ENCODE measurements around the gene ASIC1. TPM values are rescaled to one million over a fixed set of nuclear protein-coding genes. Genes with fewer than 3 reads are reported as not detected.

Gene ASIC1
- total RNA-seq, 2 experiments from 2014 or later: 0.91 to 0.98 TPM

- Mint-ChIP-seq H3K27ac (no peak overlapping the region), H3K4me1 (peaks cover 6% of the 10 kb centered on the region), H3K36me3 (ENCODE audit: low read depth) (no peaks in the 10 kb centered on the region), H3K27me3 (peaks cover 11% of the 10 kb centered on the region), H3K4me3 (no peak overlapping the region), H3K9me3 (no peaks in the 10 kb centered on the region)
- CTCF ChIA-PET: interaction anchor here (0.6 to 7.4 kb wide), 8 partner anchors 11 to 139 kb away, joined by 3 to 82 read pairs (median 4); no protein-coding TSS in a partner anchor
- DNase-seq: no peak
- POLR2A ChIA-PET: interaction anchor here (0.9 to 1.8 kb wide), 2 partner anchors 18 to 223 kb away, joined by 3 to 5 read pairs; partner anchors contain the start of genes BCDIN3D and SMARCD1
These were observed 9.0 kb downstream of the ASIC1 start for GRCh38 chr12:50066402-50066801.

GRCh38 chr12:50069069-50069468 lies 11.7 kb downstream of the ASIC1 start:
- H3K27me3 Mint-ChIP-seq: peaks cover 5% of the 10 kb centered on the region
- no peak overlapping the region for H3K4me3 Mint-ChIP-seq
- H3K36me3 Mint-ChIP-seq (ENCODE audit: low read depth): no peaks in the 10 kb centered on the region
- no peak for DNase-seq
- no peaks in the 10 kb centered on the region for H3K9me3 Mint-ChIP-seq
- CTCF ChIA-PET: interaction anchor here (0.5 to 7.4 kb wide), 11 partner anchors 9 to 202 kb away, joined by 3 to 82 read pairs (median 10); partner anchors contain the start of genes CERS5, COX14 and SMARCD1
- peaks cover 6% of the 10 kb centered on the region for H3K4me1 Mint-ChIP-seq
- H3K27ac Mint-ChIP-seq: no peak overlapping the region
- POLR2A ChIA-PET: no interaction called here

GRCh38 chr12:50069539-50069938 lies 12.1 kb downstream of the ASIC1 start:
- no peak overlapping the region for H3K4me3 Mint-ChIP-seq
- no peaks in the 10 kb centered on the region for H3K36me3 Mint-ChIP-seq (ENCODE audit: low read depth)
- H3K9me3 Mint-ChIP-seq: no peaks in the 10 kb centered on the region
- POLR2A ChIA-PET: interaction anchor here (1.4 kb wide), 1 partner anchor 102 kb away, joined by 3 read pairs; no protein-coding TSS in a partner anchor
- CTCF ChIA-PET: interaction anchor here (0.5 to 7.4 kb wide), 13 partner anchors 10 to 202 kb away, joined by 3 to 82 read pairs (median 6); partner anchors contain the start of genes CERS5, COX14 and SMARCD1
- peaks cover 5% of the 10 kb centered on the region for H3K27me3 Mint-ChIP-seq
- DNase-seq: no peak
- peaks cover 6% of the 10 kb centered on the region for H3K4me1 Mint-ChIP-seq
- no peak overlapping the region for H3K27ac Mint-ChIP-seq

GRCh38 chr12:50070314-50071060 lies 13.1 kb downstream of the ASIC1 start:
- Mint-ChIP-seq H3K4me3 (no peak overlapping the region), H3K27me3 (peaks cover 4% of the 10 kb centered on the region), H3K4me1 (peaks cover 8% of the 10 kb centered on the region), H3K27ac (no peak overlapping the region), H3K36me3 (ENCODE audit: low read depth) (no peaks in the 10 kb centered on the region), H3K9me3 (no peaks in the 10 kb centered on the region)
- POLR2A ChIA-PET: interaction anchor here (0.8 to 1.4 kb wide), 3 partner anchors 14 to 103 kb away, joined by 3 to 4 read pairs (median 3); partner anchors contain the start of genes COX14 and SMARCD1
- DNase-seq: peak; percentile 73
- CTCF ChIA-PET: interaction anchor here (0.6 to 7.4 kb wide), 37 partner anchors 8 to 573 kb away, joined by 3 to 82 read pairs (median 4); partner anchors contain the start of genes CERS5, COX14, RACGAP1 and SMARCD1

GRCh38 chr12:50072198-50072907 lies 15.0 kb downstream of the ASIC1 start:
- DNase-seq: no peak
- CTCF ChIA-PET: interaction anchor here (1.8 to 4.7 kb wide), 3 partner anchors 13 to 40 kb away, joined by 5 to 27 read pairs (median 19); partner anchors contain the start of genes COX14 and SMARCD1
- POLR2A ChIA-PET: interaction anchor here (1.5 kb wide), 1 partner anchor 12 kb away, joined by 5 read pairs; no protein-coding TSS in a partner anchor
- H3K9me3 Mint-ChIP-seq: no peaks in the 10 kb centered on the region
- H3K4me3 Mint-ChIP-seq: no peak overlapping the region
- H3K27me3 Mint-ChIP-seq: peaks cover 4% of the 10 kb centered on the region
- no peak overlapping the region for H3K27ac Mint-ChIP-seq
- peaks cover 8% of the 10 kb centered on the region for H3K4me1 Mint-ChIP-seq
- H3K36me3 Mint-ChIP-seq (ENCODE audit: low read depth): no peaks in the 10 kb centered on the region

GRCh38 chr12:50073206-50073605 lies 15.8 kb downstream of the ASIC1 start:
- peaks cover 8% of the 10 kb centered on the region for H3K4me1 Mint-ChIP-seq
- H3K9me3 Mint-ChIP-seq: no peaks in the 10 kb centered on the region
- H3K4me3 Mint-ChIP-seq: no peak overlapping the region
- no peak overlapping the region for H3K27ac Mint-ChIP-seq
- POLR2A ChIA-PET: interaction anchor here (1.5 kb wide), 1 partner anchor 11 kb away, joined by 5 read pairs; no protein-coding TSS in a partner anchor
- no peak for DNase-seq
- CTCF ChIA-PET: interaction anchor here (1.6 to 2.0 kb wide), 4 partner anchors 12 to 34 kb away, joined by 6 to 9 read pairs (median 8); partner anchors contain the start of gene SMARCD1
- peaks cover 4% of the 10 kb centered on the region for H3K27me3 Mint-ChIP-seq
- no peaks in the 10 kb centered on the region for H3K36me3 Mint-ChIP-seq (ENCODE audit: low read depth)

GRCh38 chr12:50073712-50074111 lies 16.3 kb downstream of the ASIC1 start:
- no peaks in the 10 kb centered on the region for H3K9me3 Mint-ChIP-seq
- no peak overlapping the region for H3K4me3 Mint-ChIP-seq
- H3K27me3 Mint-ChIP-seq: peaks cover 4% of the 10 kb centered on the region
- peaks cover 8% of the 10 kb centered on the region for H3K4me1 Mint-ChIP-seq
- ChIA-PET POLR2A (interaction anchor here (1.5 kb wide), 1 partner anchor 11 kb away, joined by 5 read pairs; no protein-coding TSS in a partner anchor), CTCF (interaction anchor here (1.2 to 2.0 kb wide), 7 partner anchors 9 to 241 kb away, joined by 3 to 9 read pairs (median 6); partner anchors contain the start of gene SMARCD1)
- H3K36me3 Mint-ChIP-seq (ENCODE audit: low read depth): no peaks in the 10 kb centered on the region
- H3K27ac Mint-ChIP-seq: no peak overlapping the region
- no peak for DNase-seq

- POLR2A ChIA-PET: no interaction called here
- no peak overlapping the region for H3K27ac Mint-ChIP-seq
- H3K4me1 Mint-ChIP-seq: peaks cover 6% of the 10 kb centered on the region
These were observed 17.8 kb downstream of the ASIC1 start for GRCh38 chr12:50074936-50075807.

GRCh38 chr12:50075808-50076170 lies 18.4 kb downstream of the ASIC1 start:
- POLR2A ChIA-PET: no interaction called here
- Mint-ChIP-seq H3K4me3 (no peak overlapping the region), H3K9me3 (no peaks in the 10 kb centered on the region), H3K4me1 (peaks cover 2% of the 10 kb centered on the region), H3K27me3 (no peaks in the 10 kb centered on the region), H3K27ac (no peak overlapping the region), H3K36me3 (ENCODE audit: low read depth) (no peaks in the 10 kb centered on the region)
- no peak for DNase-seq
- CTCF ChIA-PET: interaction anchor here (1.3 to 2.1 kb wide), 6 partner anchors 9 to 238 kb away, joined by 3 to 11 read pairs (median 7); partner anchors contain the start of genes COX14 and SMARCD1

More at GRCh38 chr12:50074936-50075807, 17.8 kb downstream of the ASIC1 start:
- H3K36me3 Mint-ChIP-seq (ENCODE audit: low read depth): no peaks in the 10 kb centered on the region
- no peaks in the 10 kb centered on the region for H3K9me3 Mint-ChIP-seq
- peak; percentile 83 for DNase-seq
- CTCF ChIA-PET: interaction anchor here (0.6 to 2.1 kb wide), 19 partner anchors 8 to 946 kb away, joined by 3 to 11 read pairs (median 5); partner anchors contain the start of genes COX14 and SMARCD1
- H3K27me3 Mint-ChIP-seq: peaks cover 4% of the 10 kb centered on the region
- H3K4me3 Mint-ChIP-seq: no peak overlapping the region

- H3K27ac Mint-ChIP-seq: no peak overlapping the region
- no peaks in the 10 kb centered on the region for H3K9me3 Mint-ChIP-seq
- no peaks in the 10 kb centered on the region for H3K27me3 Mint-ChIP-seq
- H3K36me3 Mint-ChIP-seq (ENCODE audit: low read depth): no peaks in the 10 kb centered on the region
- CTCF ChIA-PET: interaction anchor here (0.6 to 2.1 kb wide), 8 partner anchors 10 to 237 kb away, joined by 3 to 9 read pairs (median 3); partner anchors contain the start of gene COX14
- POLR2A ChIA-PET: interaction anchor here (0.9 to 1.9 kb wide), 2 partner anchors 8 to 35 kb away, joined by 3 to 4 read pairs; partner anchors contain the start of genes COX14 and SMARCD1
- H3K4me1 Mint-ChIP-seq: peaks cover 2% of the 10 kb centered on the region
- DNase-seq: no peak
- H3K4me3 Mint-ChIP-seq: no peak overlapping the region
These were observed 19.7 kb downstream of the ASIC1 start for GRCh38 chr12:50077099-50077498.

GRCh38 chr12:50078281-50078680 lies 20.9 kb downstream of the ASIC1 start:
- Mint-ChIP-seq H3K27ac (no peak overlapping the region), H3K9me3 (no peaks in the 10 kb centered on the region), H3K27me3 (no peaks in the 10 kb centered on the region), H3K4me1 (peaks cover 2% of the 10 kb centered on the region), H3K4me3 (no peak overlapping the region), H3K36me3 (ENCODE audit: low read depth) (no peaks in the 10 kb centered on the region)
- no peak for DNase-seq
- POLR2A ChIA-PET: interaction anchor here (1.9 kb wide), 1 partner anchor 34 kb away, joined by 4 read pairs; the partner anchor contains the start of gene COX14
- CTCF ChIA-PET: no interaction called here
